Suppressor macrophage (primary cell): Measurements from ENCODE around the gene PDE3A.
A peak's percentile ranks its signal among the peaks of the same experiment; 100 is the strongest.
"Not testable (repeated sequence)": the region's sequence is repeated elsewhere in the genome, so short reads cannot be mapped to it uniquely, and the experiment has no call there.

ENCODE experiments used
- DNase-seq, 4 experiments: peaks; one replicate each; pipeline ENCODE4 v3.0.0-alpha.2; 2020 to 2022

Gene PDE3A

DNA sequence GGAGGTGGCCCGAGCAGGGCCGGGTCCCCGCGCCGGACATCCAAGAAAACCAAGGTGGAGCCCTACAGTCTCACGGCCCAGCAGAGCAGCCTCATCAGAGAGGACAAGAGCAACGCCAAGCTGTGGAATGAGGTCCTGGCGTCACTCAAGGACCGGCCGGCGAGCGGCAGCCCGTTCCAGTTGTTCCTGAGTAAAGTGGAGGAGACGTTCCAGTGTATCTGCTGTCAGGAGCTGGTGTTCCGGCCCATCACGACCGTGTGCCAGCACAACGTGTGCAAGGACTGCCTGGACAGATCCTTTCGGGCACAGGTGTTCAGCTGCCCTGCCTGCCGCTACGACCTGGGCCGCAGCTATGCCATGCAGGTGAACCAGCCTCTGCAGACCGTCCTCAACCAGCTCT, 184.2 kb downstream of the PDE3A start:
- DNase-seq = not testable (repeated sequence)

DNA sequence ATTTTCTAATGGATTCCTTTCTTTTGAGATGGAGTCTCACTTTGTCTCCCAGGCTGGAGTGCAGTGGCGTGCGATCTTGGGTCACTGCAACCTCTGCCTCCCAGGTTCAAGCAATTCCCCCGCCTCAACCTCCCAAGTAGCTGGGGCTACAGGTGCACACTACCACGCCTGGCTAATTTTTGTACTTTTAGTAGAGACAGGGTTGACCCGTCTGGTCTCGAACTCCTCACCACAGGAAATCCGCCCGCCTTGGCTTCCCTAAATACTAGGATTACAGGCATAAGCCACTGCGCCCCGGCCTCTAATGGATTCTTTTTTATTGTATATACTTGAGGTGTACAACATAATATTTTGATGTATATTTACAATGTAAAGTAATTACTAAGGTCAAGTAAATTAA, 186.7 kb downstream of the PDE3A start:
- DNase-seq = no peak

DNA sequence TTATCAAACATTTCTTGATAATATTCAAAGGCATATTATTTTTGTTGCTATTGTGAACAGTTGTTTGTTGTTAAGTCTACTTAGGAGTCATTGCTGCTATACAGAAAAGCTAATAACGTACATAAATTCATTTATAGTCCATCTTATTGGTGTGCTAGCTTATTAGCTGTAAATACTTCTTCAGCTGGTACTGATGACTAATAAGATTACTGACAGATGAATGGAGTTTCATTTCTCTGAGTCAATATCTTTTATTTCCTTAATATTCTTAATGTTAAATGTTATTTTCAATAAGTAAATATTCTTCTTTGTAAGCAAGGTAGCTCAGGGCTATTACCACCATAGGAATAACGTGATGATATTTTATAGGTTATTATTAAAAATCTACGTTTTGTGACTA, 187.4 kb downstream of the PDE3A start:
- DNase-seq = no peak

DNA sequence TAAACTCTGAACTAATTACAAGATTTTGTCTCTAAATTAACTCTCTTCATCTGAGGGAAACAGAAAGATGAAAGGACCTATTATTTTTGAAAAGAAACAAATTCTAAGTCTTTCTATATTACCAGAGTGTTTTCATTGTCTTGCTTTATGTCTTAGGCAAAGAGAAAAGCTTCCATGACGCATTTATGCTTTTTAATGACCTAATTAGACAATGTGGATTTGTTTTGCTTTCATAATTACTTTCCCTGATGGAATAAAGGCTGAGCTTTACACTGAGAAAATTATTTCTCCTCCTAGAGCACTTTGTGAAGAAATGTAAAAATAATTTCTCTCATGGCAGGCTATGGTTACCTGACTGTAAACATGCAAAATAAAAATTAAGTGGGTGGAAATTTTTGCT, 188.8 kb downstream of the PDE3A start:
- no peak for DNase-seq

DNA sequence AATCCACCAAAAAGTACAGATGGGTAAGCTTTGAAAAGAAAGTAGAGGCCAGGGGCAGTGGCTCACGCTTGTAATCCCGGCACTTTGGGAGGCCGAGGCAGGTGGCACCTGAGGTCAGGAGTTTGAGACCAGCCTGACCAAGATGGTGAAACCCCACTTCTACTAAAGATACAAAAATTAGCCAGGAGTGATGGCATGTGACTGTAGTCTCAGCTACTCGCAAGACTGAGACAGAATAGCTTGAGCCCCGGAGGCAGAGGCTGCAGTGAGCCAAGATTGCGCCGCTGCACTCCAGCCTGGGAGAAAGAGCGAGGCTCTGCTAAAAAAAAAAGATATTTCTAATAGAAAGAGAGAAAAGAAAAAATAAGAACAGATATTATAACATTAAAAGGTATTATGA, 192.6 kb downstream of the PDE3A start:
- DNase-seq = no peak

DNA sequence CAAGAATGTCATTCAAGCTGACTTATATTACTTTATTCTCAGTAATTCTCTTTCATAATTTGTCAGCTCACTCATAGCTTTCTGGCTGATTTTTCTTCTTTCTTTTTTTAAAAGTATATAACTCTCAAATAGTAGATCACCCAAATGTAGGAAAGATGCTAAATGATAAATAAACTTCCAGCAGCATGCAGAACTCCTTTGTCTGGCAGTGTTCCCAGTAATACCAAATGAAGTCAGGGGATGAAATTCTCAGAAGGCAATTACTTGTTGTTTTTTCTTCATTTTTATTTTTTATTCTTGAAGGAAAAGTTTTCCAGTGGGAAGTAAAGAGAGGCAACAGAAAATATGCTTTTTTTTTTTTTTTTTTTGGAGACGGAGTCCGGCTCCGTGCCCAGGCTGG, 193.5 kb downstream of the PDE3A start:
- DNase-seq = no peak

DNA sequence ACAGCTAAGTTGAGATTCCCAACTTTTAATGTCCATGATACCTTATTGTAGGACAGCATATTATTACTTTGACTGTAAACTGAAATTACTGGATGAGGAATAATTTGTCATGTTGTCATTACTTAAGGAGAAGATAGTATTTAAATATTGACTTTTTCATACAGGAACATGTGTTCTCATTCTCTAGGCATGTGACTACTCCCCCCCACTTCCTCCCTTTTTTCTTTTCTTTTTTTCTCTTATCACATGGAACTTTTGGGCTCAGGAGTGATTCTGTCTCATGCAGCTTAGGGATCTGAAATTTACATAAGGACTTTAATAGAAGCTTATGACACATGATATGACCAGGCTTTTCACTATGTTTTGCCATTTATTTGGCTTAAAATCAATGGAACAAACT, 199.1 kb downstream of the PDE3A start:
- no peak for DNase-seq

DNA sequence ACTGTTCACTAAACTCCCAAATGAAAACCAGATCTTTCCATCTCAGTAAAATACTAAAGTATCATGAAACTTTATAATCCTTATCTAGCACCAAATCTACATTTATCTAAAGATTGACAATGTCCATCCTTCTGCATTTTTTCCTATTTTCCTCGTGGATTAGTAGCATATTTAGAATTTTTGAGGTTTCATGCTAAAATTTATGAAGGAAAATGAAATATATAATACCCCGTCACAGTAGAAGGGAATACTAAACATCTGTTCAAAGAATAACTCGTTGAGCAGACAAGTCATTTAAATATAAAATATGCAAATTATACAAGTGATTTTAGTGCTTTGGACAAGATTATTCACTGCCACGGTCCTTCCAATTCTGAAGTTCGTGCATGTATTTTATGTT, 204.1 kb downstream of the PDE3A start:
- DNase-seq = no peak

DNA sequence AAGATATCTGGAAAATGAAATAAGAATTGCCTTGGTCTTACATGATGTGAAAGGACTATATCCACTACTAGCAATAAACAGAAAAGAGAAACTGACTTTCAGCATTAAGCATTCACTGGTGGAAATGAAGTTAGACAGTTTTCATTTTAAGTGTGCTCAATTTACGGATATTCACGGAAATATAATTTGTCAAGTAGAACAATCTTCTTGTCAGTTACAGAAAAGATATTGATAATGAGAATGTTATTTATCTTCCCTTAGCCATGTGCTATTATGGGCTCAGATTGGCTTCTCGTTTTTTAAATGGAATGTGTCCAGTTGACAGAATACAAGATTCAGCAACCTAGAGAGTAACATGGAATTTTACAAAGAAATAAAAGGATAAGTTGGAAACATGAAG, 208.2 kb downstream of the PDE3A start:
- DNase-seq = no peak

DNA sequence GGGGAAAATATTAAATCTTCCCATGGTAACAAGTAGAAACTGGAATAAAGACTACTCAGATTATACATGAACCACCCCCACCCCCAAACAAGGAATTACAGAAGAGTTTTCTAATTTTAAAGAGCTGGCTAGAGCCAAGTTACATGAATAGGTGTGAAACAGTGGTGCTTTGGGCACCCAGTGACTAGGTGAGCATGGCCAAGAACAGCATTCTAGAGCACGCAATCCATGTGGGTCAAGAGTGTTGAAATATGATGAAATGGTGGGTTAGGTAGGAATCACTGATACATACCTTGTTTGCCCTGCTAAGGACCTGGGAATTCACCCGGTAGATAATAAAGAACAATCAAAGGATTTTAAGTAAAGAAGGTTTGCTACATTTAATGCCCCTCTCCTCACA, 208.7 kb downstream of the PDE3A start:
- DNase-seq = no peak

DNA sequence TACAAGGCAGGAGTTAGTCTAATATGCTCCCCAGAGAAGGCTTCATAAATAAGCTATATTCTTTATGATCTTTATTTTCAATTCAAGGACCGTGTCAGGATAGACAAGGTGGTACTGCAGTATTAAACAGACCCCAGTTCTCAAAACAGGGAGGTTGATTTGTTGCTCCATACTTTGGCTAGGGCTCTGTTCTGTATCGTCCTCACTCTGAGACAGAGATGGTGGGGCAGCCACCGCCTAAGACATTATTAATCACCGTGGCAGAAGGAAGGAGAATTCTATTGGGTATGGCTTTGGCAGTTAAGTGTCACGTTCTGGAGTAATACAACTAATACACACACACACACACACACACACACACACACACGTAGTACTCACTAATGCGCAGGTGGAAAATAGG, 209.8 kb downstream of the PDE3A start:
- DNase-seq = no peak

DNA sequence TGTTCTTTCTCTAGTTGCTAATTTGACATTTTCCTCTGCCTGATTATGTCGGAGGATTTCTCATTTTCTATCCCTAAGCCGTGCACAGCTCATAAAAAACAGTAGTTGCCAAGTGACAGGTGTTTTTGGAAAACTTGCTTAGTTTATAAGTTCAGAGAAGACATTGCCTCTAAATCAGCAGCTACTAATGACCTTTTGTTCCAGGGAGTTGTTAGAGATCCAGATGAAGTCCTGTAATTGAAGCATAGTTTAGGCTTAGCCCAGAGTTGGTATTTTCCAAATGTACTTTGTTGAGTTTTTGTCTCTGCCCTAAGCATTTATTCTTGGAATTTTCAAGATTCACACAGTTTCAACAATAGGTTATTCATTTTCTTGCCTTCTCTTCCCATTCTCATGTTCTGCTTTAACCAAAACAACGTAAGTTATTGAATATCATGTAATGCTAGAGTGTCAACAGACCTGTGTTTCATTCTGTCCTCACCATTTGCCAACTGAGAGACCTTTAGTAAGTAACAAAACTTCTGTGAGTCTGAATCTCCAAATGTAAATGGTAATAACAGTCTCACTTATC, 216.8 kb downstream of the PDE3A start:
- no peak for DNase-seq

DNA sequence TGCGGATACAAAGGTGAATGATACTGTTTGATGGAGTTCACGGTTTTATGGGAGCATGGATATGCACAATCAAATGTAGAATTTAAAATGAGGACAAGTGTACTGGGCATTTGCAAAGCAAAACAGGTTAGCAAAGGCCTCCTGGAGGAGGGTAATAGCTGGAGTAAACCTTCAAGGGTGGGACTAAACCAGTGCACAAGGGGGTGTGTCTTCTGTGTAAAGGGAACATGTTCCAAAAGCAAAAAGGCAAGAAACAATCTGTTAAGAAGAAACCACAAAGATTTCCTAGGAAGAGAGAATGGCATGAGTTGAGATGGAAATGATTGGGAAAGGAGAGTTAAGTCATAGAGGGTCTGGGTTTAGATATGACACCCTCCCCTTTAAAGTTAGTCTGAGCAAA, 217.6 kb downstream of the PDE3A start:
- no peak for DNase-seq

DNA sequence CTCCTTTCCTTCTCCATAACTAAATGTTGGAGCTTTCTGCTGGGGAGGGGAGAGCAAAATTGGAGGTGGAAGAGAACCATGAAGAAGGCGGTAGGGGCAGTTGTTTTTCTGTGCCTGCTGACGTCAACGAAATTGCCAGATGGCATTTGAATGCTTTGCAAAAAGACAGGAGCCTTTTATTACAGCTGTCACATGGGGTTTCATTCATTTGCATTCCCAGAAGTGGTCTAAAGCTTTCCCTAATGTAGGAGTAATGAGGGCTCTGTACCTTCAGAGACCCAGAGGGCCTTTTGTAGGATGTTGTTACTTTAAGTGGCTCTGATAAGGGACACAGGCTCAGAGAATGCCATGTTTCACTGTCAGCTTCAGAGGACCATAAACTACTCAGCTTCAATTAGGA, 219.7 kb downstream of the PDE3A start:
- no peak for DNase-seq

DNA sequence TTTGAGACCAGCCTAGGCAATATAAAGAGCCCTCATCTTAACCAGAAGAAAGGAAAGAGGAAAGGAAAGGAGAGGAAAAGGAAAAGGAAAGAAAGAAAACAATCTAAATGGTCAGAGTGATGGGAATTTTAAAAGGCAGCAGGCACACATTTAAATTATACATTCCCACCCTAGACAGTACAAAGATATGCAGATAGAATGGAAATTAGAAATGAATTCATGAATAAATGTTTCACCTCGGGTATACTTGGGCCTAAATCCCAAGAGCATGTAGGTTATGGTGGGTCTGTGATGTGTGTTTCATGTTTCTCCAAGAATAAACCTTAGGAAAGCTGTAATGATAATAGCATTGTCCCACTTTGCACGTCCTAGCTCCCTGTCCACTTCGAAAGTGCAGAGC, 222.2 kb downstream of the PDE3A start:
- DNase-seq = no peak

DNA sequence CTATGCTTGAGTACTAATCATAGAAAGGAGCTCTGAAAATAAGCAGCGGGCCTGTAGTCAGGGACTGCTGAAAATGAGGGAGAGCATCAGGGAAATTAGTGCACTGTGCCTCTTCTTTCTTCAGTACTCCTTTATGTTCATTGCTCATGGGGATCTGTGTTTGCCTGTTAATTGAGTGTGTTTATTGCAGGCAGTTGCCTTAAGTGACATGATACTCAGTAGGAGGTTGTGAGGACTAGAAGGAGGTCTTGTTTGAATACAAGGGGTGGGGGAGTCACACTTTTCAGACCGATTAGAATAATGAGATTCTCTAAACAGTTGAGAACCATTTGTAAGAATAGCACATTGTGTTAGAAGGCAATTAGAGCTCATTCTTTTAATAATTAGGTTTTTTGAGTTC, 224.2 kb downstream of the PDE3A start:
- no peak for DNase-seq

DNA sequence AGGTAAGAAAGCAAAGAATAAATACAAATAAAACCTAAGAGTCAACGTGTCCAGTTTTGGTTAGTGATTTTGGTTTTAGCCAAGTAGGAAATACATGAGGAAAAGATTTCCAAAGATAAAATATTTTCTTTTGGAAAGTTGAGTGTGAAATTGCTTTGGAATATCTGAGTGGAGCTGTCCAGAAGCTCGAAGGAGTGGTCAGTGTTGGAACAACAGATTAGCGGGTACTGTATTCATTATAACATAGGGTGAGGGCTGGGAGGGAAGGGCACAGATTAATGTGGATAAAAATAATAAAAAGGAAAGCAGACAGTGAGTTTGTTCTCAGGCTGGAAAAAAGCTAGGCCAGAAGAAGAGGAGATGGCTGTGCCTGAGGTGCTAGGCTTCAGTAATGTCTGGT, 225.3 kb downstream of the PDE3A start:
- DNase-seq = no peak

DNA sequence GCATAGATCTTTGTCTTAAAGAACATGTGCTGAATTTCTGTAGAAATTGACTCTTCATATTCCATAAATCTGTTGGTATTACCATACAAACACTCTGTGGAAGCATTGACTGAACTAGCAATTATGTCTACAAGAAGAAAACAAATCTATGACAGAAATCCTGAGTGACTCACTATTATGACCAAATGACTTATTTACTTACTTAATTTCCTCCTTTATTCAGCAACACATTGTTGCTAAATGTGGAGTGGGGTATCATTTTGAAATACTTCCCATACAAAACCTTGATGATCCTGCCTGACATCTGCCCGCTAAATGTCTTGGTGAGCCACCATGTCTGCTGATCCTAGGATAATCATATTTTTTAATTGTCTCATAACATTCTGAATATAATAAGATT, 227.7 kb downstream of the PDE3A start:
- DNase-seq = peak in 2 of 4 experiments; percentile 49 to 57

DNA sequence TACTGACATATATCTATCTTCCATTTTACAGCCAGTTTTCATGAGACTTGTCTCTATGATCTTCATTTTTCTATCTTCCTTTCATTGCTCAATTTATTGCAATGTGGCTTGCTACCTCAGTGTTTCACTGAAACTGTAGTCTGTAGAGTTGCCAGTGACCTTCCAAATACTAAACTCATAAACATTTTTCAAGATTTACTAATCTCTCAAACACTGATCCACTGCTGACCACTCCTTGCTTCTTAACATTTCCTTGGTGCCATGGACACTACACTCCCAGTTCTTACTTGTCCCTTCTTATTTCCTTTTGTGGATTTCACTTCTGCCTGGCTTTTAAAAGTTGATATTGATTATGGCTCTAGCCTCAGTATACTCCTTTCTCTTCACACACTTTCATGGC, 231.4 kb downstream of the PDE3A start:
- no peak for DNase-seq

DNA sequence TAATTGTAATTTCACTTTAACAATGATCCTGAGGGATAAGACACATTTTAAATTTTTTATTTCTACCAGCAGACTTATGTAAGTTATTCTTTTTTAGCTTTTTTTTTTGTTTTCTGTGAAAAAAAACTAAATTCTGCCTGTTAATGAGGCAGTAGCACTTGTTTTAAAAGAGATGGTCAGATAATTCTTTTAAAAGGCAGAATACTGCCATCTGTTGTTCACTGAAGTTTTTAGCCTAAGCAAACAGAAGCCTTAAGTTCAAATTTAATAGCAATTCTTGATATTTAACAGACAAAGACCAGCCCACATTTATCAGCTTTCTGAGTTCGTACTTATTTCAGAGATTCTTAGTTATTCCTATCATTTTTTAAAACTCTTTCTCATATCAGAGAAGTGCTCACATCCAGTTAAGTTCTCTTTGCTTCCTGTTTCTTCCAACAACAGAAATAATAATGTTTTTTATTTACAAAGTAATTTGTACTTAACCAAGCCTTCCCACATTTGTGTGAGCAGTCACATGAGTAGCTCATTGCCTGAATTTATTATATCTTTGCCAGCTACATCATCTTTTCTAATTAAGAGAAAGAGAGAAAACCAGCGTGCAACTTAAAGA, 233.4 kb downstream of the PDE3A start:
- DNase-seq = peak in 2 of 4 experiments; percentile 35 to 48

DNA sequence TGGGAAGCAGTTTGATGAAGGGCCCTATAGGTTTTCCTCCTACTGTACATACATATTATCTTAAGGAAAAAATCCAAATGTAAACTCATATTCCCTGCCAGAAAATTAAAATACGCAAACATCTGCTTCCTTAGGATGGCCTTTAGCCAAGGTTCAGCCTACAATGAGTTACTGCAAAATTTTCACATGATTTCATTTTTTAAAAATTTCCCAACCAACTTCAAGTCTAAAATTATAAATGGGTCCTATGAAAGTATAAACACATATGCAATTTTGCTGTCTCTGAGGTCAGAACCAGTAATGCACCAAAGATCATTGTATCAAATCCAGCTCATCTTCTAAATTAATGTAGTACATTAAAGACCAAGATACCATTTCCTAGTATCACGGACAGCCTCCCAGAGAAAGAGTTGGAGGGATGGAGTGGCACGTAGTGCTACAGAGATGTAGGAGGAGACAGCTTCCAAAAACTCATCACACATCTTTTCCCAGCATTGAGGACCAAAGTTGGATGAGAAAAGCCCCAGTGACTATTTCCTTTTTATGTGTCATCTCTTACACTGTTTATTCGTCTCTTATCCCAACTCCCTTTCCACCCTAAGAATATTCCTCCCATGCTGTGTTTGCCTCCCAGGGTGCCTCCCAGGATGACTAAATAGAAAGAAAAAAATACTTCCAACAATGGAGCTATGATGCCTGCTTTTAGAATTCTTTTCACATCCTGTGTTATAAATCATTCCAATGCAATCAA, 234.5 kb downstream of the PDE3A start:
- DNase-seq = no peak

DNA sequence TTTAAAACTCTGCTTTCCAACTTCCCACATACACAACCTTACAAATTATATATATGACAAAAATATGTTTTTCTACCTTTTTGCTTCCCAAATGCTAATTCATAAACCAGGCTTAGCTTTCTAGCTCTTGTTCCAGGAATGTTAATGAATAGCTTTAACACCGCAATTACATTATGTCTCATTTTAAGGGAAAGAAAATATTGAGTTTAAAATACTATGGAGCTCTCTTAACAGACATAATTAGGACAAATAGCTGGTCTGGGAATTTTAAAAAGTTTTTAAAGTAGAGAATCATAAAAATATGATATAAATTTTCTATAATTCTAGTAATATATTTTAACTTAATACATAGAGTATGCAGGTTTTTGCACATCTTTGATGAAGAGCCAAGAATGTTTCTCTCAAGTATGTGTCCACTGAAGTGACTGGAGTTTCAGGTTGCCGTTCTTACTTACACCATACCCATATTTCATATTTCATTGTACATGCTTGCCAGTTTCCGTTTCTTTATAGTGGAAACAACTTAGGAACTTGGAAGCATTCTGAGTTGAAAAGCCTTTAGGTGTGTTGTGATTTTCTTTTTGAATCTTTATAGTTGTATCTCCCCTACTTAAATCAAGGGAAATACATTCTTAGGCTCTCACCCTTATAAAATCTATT, 236.2 kb downstream of the PDE3A start:
- no peak for DNase-seq

DNA sequence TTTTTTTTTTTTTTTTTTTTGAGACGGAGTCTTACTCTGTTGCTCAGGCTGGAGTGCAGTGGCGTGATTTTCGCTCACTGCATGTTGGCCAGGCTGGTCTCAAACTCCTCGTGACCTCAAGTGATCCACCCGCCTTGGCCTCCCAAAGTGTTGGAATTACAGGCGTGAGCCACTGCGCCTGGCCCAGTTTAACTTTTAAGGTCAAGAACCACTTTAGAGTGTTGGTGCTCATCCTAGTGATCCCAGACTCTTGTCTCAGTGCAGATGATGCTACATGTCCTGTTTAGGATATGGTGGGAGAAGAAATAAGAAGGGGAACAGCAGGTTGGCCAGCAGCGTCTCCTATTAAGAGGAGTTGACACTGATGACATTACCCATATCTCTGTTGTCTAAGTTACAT, 246.7 kb downstream of the PDE3A start:
- not testable (repeated sequence) for DNase-seq

DNA sequence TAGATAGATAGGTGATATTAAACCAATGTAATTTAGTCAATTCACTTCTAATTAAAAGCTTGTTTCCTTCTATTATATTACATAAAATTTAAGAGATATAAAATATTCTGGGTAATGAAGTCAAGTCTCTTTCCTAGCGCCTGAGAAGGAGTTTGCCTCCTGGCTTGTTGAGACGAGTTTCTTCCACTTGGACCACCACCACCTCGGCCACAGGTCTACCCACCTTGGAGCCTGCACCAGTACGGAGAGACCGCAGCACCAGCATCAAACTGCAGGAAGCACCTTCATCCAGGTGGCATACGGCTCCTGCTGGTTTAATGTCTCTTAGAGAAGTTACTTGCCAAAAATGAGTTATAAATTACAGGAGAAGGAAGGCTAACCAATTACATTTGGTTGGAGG, 247.8 kb downstream of the PDE3A start:
- DNase-seq = no peak
